Measurements from ENCODE around the gene ADCY3. TPM values are rescaled to one million over a fixed set of nuclear protein-coding genes. Genes with fewer than 3 reads are reported as not detected.

The ADCY3 gene
- total and polyA plus RNA-seq, 9 of the 15 experiments (the other 6 are each of a cell fraction or from before 2014, with no cell fraction given) = 1.5 to 54.8 (median 26.3) TPM

DNA sequence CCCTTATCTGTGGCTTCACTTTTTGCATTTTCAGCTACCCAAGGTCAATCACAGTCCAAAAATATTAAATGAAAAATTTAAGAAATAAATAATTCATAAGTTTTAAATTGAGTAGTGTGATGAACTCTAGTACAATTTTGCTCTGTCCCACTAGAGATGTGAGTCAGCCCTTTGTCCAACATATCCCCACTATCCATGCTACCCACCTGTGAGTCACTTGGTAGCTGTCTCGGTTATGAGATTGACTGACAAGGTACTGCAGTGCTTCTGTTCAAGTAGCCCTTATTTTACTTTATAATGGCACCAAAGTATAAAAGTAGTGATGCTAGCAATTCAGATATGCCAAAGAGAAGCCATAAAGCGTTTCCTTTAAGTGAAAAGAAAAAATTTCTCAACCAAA, 28.8 kb downstream of the ADCY3 start:
- no peak overlapping the region for H3K9ac ChIP-seq (ENCODE audit: insufficient read depth in 1 of 2, low read depth in 2 of 2, low read length in 2 of 2)
- CTCF ChIA-PET (ENCODE audit: low intra/inter-chr PET ratio) = no interaction called here
- H3K27ac ChIP-seq (ENCODE audit: extremely low read depth, low read depth, low read length) = no peak overlapping the region
- TF ChIP-seq ZNF146 (CRISPR knock-in tag; IDR thresholded peaks at IDR 0.05; ENCODE audit: unreplicated experiment) (no peak), RB1 (IDR thresholded peaks at IDR 0.05; ENCODE audit: low read depth) (no peak), IFI16 (CRISPR knock-in tag; IDR thresholded peaks at IDR 0.05) (no peak), SMAD1 (IDR thresholded peaks at IDR 0.05; ENCODE audit: low read depth, low read length, partially characterized antibody) (no peak), TAF7 (tag; IDR thresholded peaks at IDR 0.05) (no peak), ZNF75A (CRISPR knock-in tag; IDR thresholded peaks at IDR 0.05) (no peak), LEF1 (IDR thresholded peaks at IDR 0.05) (no peak), PPARD (CRISPR knock-in tag; IDR thresholded peaks at IDR 0.05) (no peak), ZNF24 (IDR thresholded peaks at IDR 0.05) (no peak), ZNF444 (CRISPR knock-in tag; IDR thresholded peaks at IDR 0.05) (no peak), SRSF1 (IDR thresholded peaks at IDR 0.05; ENCODE audit: low read depth, low read length) (no peak), KAT7 (CRISPR knock-in tag; IDR thresholded peaks at IDR 0.05; ENCODE audit: borderline replicate concordance) (no peak), GTF2F1 (IDR thresholded peaks at IDR 0.05; ENCODE audit: low read depth, low read length) (no peak), SPI1 (IDR thresholded peaks at IDR 0.05; ENCODE audit: borderline replicate concordance, low read depth, low read length) (no peak), KDM2B (CRISPR knock-in tag; IDR thresholded peaks at IDR 0.05) (no peak), BACH1 (tag; IDR thresholded peaks at IDR 0.05) (no peak), PTBP1 (IDR thresholded peaks at IDR 0.05; ENCODE audit: low read depth, low read length) (no peak), MYBL2 (IDR thresholded peaks at IDR 0.05; ENCODE audit: low read depth) (no peak), MYBL2 (CRISPR knock-in tag; IDR thresholded peaks at IDR 0.05; ENCODE audit: borderline replicate concordance) (no peak)
- TF ChIP-seq, protein P1, sequence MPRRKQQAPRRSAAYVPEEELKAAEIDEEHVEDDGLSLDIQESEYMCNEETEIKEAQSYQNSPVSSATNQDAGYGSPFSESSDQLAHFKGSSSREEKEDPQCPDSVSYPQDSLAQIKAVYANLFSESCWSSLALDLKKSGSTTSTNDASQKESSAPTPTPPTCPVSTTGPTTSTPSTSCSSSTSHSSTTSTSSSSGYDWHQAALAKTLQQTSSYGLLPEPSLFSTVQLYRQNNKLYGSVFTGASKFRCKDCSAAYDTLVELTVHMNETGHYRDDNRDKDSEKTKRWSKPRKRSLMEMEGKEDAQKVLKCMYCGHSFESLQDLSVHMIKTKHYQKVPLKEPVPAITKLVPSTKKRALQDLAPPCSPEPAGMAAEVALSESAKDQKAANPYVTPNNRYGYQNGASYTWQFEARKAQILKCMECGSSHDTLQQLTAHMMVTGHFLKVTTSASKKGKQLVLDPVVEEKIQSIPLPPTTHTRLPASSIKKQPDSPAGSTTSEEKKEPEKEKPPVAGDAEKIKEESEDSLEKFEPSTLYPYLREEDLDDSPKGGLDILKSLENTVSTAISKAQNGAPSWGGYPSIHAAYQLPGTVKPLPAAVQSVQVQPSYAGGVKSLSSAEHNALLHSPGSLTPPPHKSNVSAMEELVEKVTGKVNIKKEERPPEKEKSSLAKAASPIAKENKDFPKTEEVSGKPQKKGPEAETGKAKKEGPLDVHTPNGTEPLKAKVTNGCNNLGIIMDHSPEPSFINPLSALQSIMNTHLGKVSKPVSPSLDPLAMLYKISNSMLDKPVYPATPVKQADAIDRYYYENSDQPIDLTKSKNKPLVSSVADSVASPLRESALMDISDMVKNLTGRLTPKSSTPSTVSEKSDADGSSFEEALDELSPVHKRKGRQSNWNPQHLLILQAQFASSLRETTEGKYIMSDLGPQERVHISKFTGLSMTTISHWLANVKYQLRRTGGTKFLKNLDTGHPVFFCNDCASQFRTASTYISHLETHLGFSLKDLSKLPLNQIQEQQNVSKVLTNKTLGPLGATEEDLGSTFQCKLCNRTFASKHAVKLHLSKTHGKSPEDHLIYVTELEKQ (CRISPR knock-in tag; IDR thresholded peaks at IDR 0.05) = no peak
- TF ChIP-seq, protein P2, sequence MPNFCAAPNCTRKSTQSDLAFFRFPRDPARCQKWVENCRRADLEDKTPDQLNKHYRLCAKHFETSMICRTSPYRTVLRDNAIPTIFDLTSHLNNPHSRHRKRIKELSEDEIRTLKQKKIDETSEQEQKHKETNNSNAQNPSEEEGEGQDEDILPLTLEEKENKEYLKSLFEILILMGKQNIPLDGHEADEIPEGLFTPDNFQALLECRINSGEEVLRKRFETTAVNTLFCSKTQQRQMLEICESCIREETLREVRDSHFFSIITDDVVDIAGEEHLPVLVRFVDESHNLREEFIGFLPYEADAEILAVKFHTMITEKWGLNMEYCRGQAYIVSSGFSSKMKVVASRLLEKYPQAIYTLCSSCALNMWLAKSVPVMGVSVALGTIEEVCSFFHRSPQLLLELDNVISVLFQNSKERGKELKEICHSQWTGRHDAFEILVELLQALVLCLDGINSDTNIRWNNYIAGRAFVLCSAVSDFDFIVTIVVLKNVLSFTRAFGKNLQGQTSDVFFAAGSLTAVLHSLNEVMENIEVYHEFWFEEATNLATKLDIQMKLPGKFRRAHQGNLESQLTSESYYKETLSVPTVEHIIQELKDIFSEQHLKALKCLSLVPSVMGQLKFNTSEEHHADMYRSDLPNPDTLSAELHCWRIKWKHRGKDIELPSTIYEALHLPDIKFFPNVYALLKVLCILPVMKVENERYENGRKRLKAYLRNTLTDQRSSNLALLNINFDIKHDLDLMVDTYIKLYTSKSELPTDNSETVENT (CRISPR knock-in tag; IDR thresholded peaks at IDR 0.05) = no peak
- no TSS peak for BruUV-seq (replicated peaks)
- FAIRE-seq (no peak), DNase-seq (ENCODE audit: extremely low read depth in 1 of 4, low spot score in 3 of 4) (no peak), ATAC-seq (no peak)
- no peak overlapping the region for H2AFZ ChIP-seq (ENCODE audit: low read depth, low read length)
- H3K4me2 ChIP-seq (ENCODE audit: insufficient read depth, low read length) = no peak overlapping the region
- in situ Hi-C loops (cut with MboI) (no loop called here), intact Hi-C loops (cut with micrococcal nuclease) (no loop called here)
- peaks cover 15% of the 10 kb centered on the region; the same call in 2 of the 3 replicates for H3K36me3 ChIP-seq (ENCODE audit: control insufficient read depth, insufficient read depth, low read length)
- no peaks in the 10 kb centered on the region for H3K79me2 ChIP-seq (ENCODE audit: control insufficient read depth, insufficient read depth, low read length)
- peaks cover 0 to 7% of the 10 kb centered on the region in 2 experiments; a peak in 1 of 5 replicates for H3K4me1 ChIP-seq (replicated peaks in 1 of 2; ENCODE audit: control insufficient read depth in 2 of 2, insufficient read depth in 2 of 2, low read length in 2 of 2)
- no peak overlapping the region for H3K4me3 ChIP-seq
- H3K9me1 ChIP-seq (ENCODE audit: control insufficient read depth, insufficient read depth, low read length) = no peaks in the 10 kb centered on the region
- POLR2A ChIA-PET = no interaction called here
- 53% methylated on average over 2 of the region's 2 CpGs for WGBS (ENCODE audit: insufficient coverage, low coverage, missing lambda C conversion rate)
- H4K20me1 ChIP-seq (replicated peaks; ENCODE audit: control insufficient read depth, insufficient read depth, low read length) = peaks cover 4% of the 10 kb centered on the region; the same call in 1 of the 2 replicates
- H3K9me3 ChIP-seq (replicated peaks; ENCODE audit: control insufficient read depth, insufficient read depth, low read depth, low read length) = peaks cover 10% of the 10 kb centered on the region
- H3K27me3 ChIP-seq (ENCODE audit: control insufficient read depth in 2 of 2, insufficient read depth in 2 of 2, low read length in 2 of 2) = no peaks in the 10 kb centered on the region
